ENCODE measurements around the gene NXPH3. TPM values are rescaled to one million over a fixed set of nuclear protein-coding genes. Genes with fewer than 3 reads are reported as not detected.

NXPH3 gene
- total RNA-seq, 1 donor from 2014 or later: 4.0 TPM

DNA sequence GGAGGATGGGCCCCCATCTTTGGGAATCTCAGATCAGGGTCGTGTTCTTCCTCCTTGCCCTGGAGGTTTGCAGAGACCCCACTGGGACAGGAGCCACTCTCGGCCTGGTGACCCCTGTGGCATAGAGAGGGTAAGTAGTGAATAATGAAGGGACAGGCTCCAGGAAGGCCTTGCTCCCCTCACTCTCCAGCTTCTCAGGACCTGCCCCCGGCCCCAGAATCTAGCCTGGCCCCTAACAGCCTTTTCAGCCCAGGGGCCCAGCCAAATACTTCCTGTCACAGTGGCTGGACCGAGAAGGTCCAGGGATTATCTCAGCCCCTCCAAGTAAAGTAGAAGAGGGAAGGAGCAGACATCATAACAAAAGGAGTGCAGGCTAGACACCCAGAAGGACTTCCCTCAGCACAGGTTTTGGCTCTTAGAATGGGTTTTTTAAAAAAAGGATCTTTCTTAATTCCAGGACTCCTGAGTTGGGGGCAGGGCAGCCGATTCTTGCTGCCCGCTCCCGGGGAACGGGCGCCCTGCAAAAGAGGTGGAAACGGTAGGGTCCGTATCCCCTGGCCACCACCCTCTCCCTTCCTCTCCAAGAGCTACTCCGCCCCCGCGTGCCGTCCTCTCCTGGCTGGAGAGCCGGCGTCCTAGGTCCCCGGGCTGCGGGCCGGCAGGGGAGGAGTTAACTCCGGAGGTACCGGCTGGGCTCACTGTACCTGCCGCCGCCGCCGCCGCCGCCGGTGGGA, 559 bp upstream of the NXPH3 start:
- no peak for DNase-seq
- Histone ChIP-seq H3K27ac (replicated peaks) (peak overlapping the region; percentile 75), H3K4me1 (peaks cover 55% of the 10 kb centered on the region), H3K27me3 (ENCODE audit: low read depth) (no peaks in the 10 kb centered on the region), H3K9me3 (replicated peaks) (no peaks in the 10 kb centered on the region), H3K36me3 (no peaks in the 10 kb centered on the region), H3K4me3 (peak overlapping the region; percentile 82)
- intact Hi-C loops (cut with micrococcal nuclease): loop anchor here (2.0 kb wide), 1 partner anchor 120 kb away; no protein-coding TSS in a partner anchor
- TF ChIP-seq, protein P1, sequence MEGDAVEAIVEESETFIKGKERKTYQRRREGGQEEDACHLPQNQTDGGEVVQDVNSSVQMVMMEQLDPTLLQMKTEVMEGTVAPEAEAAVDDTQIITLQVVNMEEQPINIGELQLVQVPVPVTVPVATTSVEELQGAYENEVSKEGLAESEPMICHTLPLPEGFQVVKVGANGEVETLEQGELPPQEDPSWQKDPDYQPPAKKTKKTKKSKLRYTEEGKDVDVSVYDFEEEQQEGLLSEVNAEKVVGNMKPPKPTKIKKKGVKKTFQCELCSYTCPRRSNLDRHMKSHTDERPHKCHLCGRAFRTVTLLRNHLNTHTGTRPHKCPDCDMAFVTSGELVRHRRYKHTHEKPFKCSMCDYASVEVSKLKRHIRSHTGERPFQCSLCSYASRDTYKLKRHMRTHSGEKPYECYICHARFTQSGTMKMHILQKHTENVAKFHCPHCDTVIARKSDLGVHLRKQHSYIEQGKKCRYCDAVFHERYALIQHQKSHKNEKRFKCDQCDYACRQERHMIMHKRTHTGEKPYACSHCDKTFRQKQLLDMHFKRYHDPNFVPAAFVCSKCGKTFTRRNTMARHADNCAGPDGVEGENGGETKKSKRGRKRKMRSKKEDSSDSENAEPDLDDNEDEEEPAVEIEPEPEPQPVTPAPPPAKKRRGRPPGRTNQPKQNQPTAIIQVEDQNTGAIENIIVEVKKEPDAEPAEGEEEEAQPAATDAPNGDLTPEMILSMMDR (IDR thresholded peaks at IDR 0.05; ENCODE audit: borderline replicate concordance): no peak

DNA sequence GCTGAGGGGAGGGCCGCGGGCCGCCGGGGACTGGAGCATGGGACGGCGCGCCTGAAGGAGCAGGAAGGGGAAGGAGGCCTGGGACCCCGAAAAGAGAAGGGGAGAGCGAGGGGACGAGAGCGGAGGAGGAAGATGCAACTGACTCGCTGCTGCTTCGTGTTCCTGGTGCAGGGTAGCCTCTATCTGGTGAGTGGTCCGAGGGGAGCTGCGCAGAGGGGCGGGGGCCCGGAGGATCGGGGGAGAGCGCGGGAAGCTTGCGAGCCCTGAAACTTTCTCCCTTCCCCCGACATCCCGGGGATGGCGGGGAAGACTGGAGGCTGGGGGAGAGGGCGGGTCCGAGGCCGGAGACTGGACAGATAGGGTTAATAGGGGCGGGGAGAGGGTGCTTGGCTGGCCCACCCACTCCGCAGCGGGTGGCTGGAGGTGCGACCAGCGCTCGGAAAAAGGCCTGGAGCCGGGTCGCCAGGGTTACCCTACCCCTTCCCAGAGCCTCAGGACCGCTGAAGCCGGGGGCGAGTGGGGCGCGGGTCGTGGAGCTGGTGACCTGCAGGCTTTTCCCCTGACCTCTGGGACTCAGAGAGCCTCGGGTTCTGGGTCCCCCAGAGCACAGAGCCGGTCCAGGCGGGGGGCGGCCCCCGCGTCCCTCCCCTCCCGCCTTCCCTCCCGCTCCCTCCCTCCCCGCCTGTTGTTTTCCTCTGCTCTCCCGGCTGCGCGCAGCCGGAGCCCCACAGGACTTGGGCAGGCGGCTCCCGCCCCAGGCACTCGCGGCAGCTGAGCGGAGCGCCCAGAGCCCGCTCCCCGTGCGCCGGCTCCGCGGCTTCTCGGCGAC, 631 bp downstream of the NXPH3 start:
- Histone ChIP-seq H3K9me3 (replicated peaks) (no peaks in the 10 kb centered on the region), H3K27ac (replicated peaks) (peak overlapping the region; percentile 75), H3K4me3 (peak overlapping the region; percentile 82), H3K27me3 (ENCODE audit: low read depth) (no peaks in the 10 kb centered on the region), H3K36me3 (no peaks in the 10 kb centered on the region), H3K4me1 (peaks cover 58% of the 10 kb centered on the region)
- TF ChIP-seq, protein P1 (IDR thresholded peaks at IDR 0.05; ENCODE audit: borderline replicate concordance): no peak
- intact Hi-C loops (cut with micrococcal nuclease): no loop called here
- peak; percentile 66 for DNase-seq

DNA sequence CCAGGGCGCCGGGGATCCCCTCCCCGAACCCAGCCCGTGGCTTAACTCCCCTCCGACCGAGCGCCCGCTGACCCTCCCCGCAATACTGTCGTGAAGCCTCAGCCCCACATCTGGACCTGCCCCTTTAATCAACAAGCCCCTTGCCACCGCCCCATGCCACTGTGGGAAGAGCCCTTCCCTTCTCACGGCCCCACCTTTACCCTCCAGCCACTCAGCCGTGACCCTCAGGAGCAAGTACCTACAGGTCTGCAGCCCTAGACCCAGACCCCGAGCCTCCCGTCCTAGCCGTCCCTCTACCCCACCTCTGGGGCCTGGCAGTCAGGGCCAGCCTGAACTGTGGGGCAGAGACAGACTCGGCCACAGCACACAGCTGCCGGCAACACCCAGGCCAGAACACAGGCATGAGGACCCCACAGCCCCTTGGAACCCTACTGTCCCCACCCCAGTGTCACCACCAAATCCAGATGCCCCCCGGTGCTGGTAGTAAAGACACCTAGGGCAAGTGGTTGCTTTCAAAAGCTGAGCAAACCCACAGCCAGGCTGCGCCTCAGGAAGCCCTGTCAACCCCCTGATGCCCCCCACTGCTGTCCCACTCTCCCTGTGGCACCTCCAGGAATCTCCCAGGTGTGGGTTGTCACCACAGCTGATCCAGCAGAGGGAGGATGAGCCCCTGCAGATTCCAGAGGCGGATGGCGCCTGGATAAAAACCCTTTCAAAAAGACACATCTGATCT, 1.4 kb downstream of the NXPH3 start:
- Histone ChIP-seq H3K27me3 (ENCODE audit: low read depth) (no peaks in the 10 kb centered on the region), H3K4me1 (peaks cover 60% of the 10 kb centered on the region), H3K27ac (replicated peaks) (peak overlapping the region; percentile 75), H3K4me3 (peak overlapping the region; percentile 82), H3K9me3 (replicated peaks) (no peaks in the 10 kb centered on the region), H3K36me3 (no peaks in the 10 kb centered on the region)
- TF ChIP-seq, protein P1 (IDR thresholded peaks at IDR 0.05; ENCODE audit: borderline replicate concordance): no peak
- no peak for DNase-seq
- intact Hi-C loops (cut with micrococcal nuclease): no loop called here

GRCh38 chr17:49577650-49577934, 1.9 kb downstream of the NXPH3 start:
- intact Hi-C loops (cut with micrococcal nuclease): no loop called here
- TF ChIP-seq, protein P1 (IDR thresholded peaks at IDR 0.05; ENCODE audit: borderline replicate concordance): no peak
- peak overlapping the region; percentile 75 for H3K27ac ChIP-seq (replicated peaks)
- peak overlapping the region; percentile 82 for H3K4me3 ChIP-seq
- no peaks in the 10 kb centered on the region for H3K9me3 ChIP-seq (replicated peaks)
- no peaks in the 10 kb centered on the region for H3K27me3 ChIP-seq (ENCODE audit: low read depth)
- H3K4me1 ChIP-seq: peaks cover 60% of the 10 kb centered on the region
- no peaks in the 10 kb centered on the region for H3K36me3 ChIP-seq
- no peak for DNase-seq

DNA sequence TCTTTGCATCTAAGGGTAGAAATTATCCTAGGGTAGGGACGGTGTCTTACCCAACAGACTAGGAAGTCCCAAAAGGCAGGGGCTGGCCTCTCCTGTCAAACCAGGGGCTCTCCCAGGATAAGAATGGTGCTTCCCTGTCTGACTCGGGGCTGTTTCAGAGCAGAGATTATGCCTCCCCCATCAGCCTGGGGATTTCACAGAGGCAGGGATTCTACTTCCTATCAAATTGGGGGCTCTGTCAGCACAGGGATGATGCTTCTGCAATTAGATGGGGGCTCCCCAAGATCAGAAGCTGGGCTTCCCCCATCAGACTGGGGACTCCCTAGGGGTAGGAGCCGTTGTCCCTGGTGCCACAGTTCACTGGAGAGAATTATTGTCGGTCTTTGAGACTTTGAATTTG, 2.3 kb downstream of the NXPH3 start:
- TF ChIP-seq, protein P1 (IDR thresholded peaks at IDR 0.05; ENCODE audit: borderline replicate concordance): no peak
- intact Hi-C loops (cut with micrococcal nuclease): no loop called here
- Histone ChIP-seq H3K27ac (replicated peaks) (peak overlapping the region; percentile 75), H3K36me3 (no peaks in the 10 kb centered on the region), H3K4me3 (no peak overlapping the region), H3K4me1 (peaks cover 60% of the 10 kb centered on the region), H3K27me3 (ENCODE audit: low read depth) (no peaks in the 10 kb centered on the region), H3K9me3 (replicated peaks) (no peaks in the 10 kb centered on the region)
- DNase-seq: no peak

Measured in left ventricle myocardium inferior (tissue), 1 donor.